ENCODE results near the gene JPH2.

Gene JPH2

GRCh38 chr20:44187772-44188709 is 1.1 kb upstream of the JPH2 start:
- no peak for DNase-seq

GRCh38 chr20:44186674-44187053 is 324 bp downstream of the JPH2 start:
- no peak for DNase-seq

GRCh38 chr20:44186201-44186600 is 787 bp downstream of the JPH2 start:
- DNase-seq = no peak

- no peak for DNase-seq
Measured at GRCh38 chr20:44185574-44185973, 1.4 kb downstream of the JPH2 start.

GRCh38 chr20:44183282-44183681 is 3.7 kb downstream of the JPH2 start:
- DNase-seq = no peak

- DNase-seq = no peak
Measured at GRCh38 chr20:44182863-44183262, 4.1 kb downstream of the JPH2 start.

- DNase-seq = no peak
Measured at GRCh38 chr20:44182135-44182765, 4.7 kb downstream of the JPH2 start.

- DNase-seq = no peak
Measured at GRCh38 chr20:44181611-44182010, 5.4 kb downstream of the JPH2 start.

GRCh38 chr20:44180814-44181213 is 6.2 kb downstream of the JPH2 start:
- DNase-seq = no peak

- DNase-seq = no peak
Measured at GRCh38 chr20:44176833-44177534, 10.0 kb downstream of the JPH2 start.

- DNase-seq = no peak
Measured at GRCh38 chr20:44174996-44175765, 11.8 kb downstream of the JPH2 start.

- no peak for DNase-seq
Measured at GRCh38 chr20:44173846-44174245, 13.1 kb downstream of the JPH2 start.

- DNase-seq = no peak
Measured at GRCh38 chr20:44173116-44173515, 13.9 kb downstream of the JPH2 start.

- no peak for DNase-seq
Measured at GRCh38 chr20:44172572-44172950, 14.4 kb downstream of the JPH2 start.

- no peak for DNase-seq
Measured at GRCh38 chr20:44171775-44172571, 15.0 kb downstream of the JPH2 start.

GRCh38 chr20:44170816-44171410 is 16.1 kb downstream of the JPH2 start:
- DNase-seq = no peak

GRCh38 chr20:44167736-44168135 is 19.3 kb downstream of the JPH2 start:
- DNase-seq = no peak

GRCh38 chr20:44166477-44166876 is 20.5 kb downstream of the JPH2 start:
- DNase-seq = no peak

GRCh38 chr20:44166008-44166407 is 21.0 kb downstream of the JPH2 start:
- DNase-seq = no peak

GRCh38 chr20:44160133-44160532 is 26.9 kb downstream of the JPH2 start:
- no peak for DNase-seq

GRCh38 chr20:44159711-44160110 is 27.3 kb downstream of the JPH2 start:
- DNase-seq = no peak

- no peak for DNase-seq
Measured at GRCh38 chr20:44159125-44159524, 27.9 kb downstream of the JPH2 start.

Data from CD4-positive, alpha-beta T cell treated with Interleukin-10 for 1 hour (primary cell).